ENCODE measurements around the gene SYF2. TPM values are rescaled to one million over a fixed set of nuclear protein-coding genes. Genes with fewer than 3 reads are reported as not detected.

Gene SYF2
- total and polyA plus RNA-seq, 12 donors: 28.0 to 55.9 (median 36.9) TPM

GRCh38 chr1:25208092-25208491 lies 24.2 kb downstream of the SYF2 start:
- ATAC-seq (no peak), DNase-seq (no peak)
- WGBS, 2 donors: 59 to 82% methylated on average over 1 of the region's 1 CpG
- TF ChIP-seq, protein P1, sequence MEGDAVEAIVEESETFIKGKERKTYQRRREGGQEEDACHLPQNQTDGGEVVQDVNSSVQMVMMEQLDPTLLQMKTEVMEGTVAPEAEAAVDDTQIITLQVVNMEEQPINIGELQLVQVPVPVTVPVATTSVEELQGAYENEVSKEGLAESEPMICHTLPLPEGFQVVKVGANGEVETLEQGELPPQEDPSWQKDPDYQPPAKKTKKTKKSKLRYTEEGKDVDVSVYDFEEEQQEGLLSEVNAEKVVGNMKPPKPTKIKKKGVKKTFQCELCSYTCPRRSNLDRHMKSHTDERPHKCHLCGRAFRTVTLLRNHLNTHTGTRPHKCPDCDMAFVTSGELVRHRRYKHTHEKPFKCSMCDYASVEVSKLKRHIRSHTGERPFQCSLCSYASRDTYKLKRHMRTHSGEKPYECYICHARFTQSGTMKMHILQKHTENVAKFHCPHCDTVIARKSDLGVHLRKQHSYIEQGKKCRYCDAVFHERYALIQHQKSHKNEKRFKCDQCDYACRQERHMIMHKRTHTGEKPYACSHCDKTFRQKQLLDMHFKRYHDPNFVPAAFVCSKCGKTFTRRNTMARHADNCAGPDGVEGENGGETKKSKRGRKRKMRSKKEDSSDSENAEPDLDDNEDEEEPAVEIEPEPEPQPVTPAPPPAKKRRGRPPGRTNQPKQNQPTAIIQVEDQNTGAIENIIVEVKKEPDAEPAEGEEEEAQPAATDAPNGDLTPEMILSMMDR (IDR thresholded peaks at IDR 0.05): no peak
- Histone ChIP-seq H3K9me3 (no peaks in the 10 kb centered on the region), H3K4me1 (no peaks in the 10 kb centered on the region), H3K4me3 (no peak overlapping the region), H3K36me3 (no peaks in the 10 kb centered on the region), H3K27me3 (peaks cover 0 to 39% (median 9%) of the 10 kb centered on the region in 7 donors), H3K27ac (no peak overlapping the region)
- intact Hi-C loops (cut with DNase I): loop anchor here in 8 of 10 donors (5.0 to 10.0 kb wide), 5 partner anchors 273 to 361 kb away; partner anchors contain the start of gene RUNX3 (in 5 of the 8)

- ATAC-seq (no peak), DNase-seq (no peak)
- WGBS, 2 donors: 91 to 92% methylated on average over 5 of the region's 5 CpGs
- no peaks in the 10 kb centered on the region for H3K4me1 ChIP-seq
- no peak overlapping the region for H3K27ac ChIP-seq
- intact Hi-C loops (cut with DNase I): loop anchor here in 8 of 10 donors (5.0 to 10.0 kb wide), 5 partner anchors 271 to 359 kb away; partner anchors contain the start of gene RUNX3 (in 5 of the 8)
- H3K27me3 ChIP-seq: peaks cover 0 to 29% (median 9%) of the 10 kb centered on the region in 7 donors
- H3K36me3 ChIP-seq: no peaks in the 10 kb centered on the region
- H3K9me3 ChIP-seq: no peaks in the 10 kb centered on the region
- no peak overlapping the region for H3K4me3 ChIP-seq
- TF ChIP-seq, protein P1 (IDR thresholded peaks at IDR 0.05): no peak
These were observed 26.1 kb downstream of the SYF2 start for GRCh38 chr1:25206201-25206600.

DNA sequence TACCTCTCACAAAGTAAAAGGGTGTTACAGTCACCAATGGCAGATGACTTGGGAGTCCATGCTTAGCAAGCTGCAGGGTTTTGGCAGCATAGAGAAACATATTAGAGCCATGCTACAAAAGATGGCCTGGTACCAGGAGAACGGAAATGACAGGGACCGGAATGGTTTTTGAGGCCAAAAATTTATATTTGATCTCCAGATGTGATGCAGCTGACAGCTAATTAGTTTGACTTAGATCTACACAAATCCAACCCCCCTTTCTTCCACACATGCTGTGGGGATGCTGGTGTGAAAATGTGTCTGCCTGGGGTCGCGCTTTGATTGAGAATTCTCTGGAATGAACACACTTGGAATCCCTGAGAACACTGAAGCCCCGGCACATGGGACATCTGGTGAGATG lies 26.5 kb downstream of the SYF2 start:
- ATAC-seq (no peak), DNase-seq (no peak)
- 79 to 85% methylated on average over 5 of the region's 5 CpGs for WGBS, 2 donors

DNA sequence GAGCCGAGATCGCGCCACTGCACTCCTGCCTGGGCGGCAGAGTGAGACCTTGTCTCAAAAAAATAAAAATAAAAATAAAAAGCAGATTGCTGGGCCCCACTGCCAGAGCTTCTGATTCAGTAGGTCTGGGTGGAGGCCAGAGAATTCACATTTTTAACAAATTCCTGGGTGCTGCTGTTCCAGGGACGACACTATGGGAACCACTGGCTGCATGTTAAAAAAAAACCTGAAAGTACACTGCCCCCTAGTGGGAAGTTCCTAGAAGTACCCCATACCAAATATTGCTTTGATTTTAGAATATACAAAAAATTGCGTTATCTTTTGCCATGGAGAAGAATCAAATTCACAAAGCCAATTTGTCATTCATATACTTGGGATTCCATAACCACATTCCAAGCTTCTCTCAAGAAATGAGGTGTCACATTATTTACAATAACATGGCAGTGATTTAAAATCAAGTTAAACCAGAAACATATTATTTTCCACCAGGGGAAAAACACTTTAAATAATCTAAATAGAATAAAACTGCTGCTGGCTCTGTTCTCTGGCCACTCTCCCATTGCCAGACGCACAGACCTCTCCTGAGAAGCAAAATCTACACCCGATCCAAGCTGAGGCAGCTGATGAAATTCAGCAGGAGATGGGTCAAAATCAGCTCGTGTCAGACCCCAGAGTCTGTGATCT lies 27.4 kb downstream of the SYF2 start:
- ATAC-seq (peak in 1 of 8 donors; percentile 45), DNase-seq (no peak)
- 57 to 63% methylated on average over 9 of the region's 9 CpGs for WGBS, 2 donors
- intact Hi-C loops (cut with DNase I): loop anchor here in 9 of 10 donors (1.0 to 10.0 kb wide), 8 partner anchors 270 to 358 kb away; partner anchors contain the start of gene RUNX3 (in 5 of the 9)
- Histone ChIP-seq H3K27me3 (peaks cover 0 to 17% (median 2%) of the 10 kb centered on the region in 7 donors), H3K4me3 (no peak overlapping the region), H3K36me3 (no peaks in the 10 kb centered on the region), H3K9me3 (no peaks in the 10 kb centered on the region), H3K4me1 (peaks cover 0 to 2% (median 0%) of the 10 kb centered on the region in 9 donors), H3K27ac (no peak overlapping the region)
- TF ChIP-seq, protein P1 (IDR thresholded peaks at IDR 0.05): peak; percentile 60 to 84 (median 80)

More for the DNA sequence above, 26.5 kb downstream of the SYF2 start:
- Histone ChIP-seq H3K4me3 (no peak overlapping the region), H3K36me3 (no peaks in the 10 kb centered on the region), H3K27ac (no peak overlapping the region), H3K4me1 (no peaks in the 10 kb centered on the region), H3K27me3 (peaks cover 0 to 26% (median 10%) of the 10 kb centered on the region in 7 donors), H3K9me3 (no peaks in the 10 kb centered on the region)
- intact Hi-C loops (cut with DNase I): loop anchor here in 8 of 10 donors (1.0 to 10.0 kb wide), 7 partner anchors 271 to 358 kb away; partner anchors contain the start of gene RUNX3 (in 5 of the 8)
- TF ChIP-seq, protein P1 (IDR thresholded peaks at IDR 0.05): no peak
